Limb (tissue), 2 donors: ENCODE results near the gene ELK4.

Source experiments
- DNase-seq, 2 donors: peaks; one replicate each; pipeline ENCODE4 v3.0.0-alpha.2; 2016; ENCODE audit errors: extremely low spot score in 2 of 2

The ELK4 gene

DNA sequence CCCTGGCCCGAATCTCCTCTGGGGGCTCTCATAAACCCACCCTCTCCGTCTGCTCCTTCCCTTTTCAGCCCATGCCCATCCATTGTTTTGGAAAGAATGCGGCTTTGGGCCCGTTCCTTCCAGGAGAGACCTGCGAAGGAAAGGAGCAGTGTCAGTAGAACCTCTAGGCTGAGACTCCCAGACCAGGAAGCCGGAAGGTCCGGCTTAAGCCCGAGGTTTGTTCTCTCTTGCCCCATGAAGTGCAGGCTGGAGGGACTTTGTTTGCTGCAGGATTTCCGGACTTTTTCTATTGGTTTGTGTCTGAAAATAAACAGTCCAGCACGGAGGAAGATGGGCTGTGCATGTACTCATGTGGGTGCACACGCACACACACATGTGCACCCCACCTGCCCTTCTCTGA, 49.8 kb downstream of the ELK4 start:
- no peak for DNase-seq

DNA sequence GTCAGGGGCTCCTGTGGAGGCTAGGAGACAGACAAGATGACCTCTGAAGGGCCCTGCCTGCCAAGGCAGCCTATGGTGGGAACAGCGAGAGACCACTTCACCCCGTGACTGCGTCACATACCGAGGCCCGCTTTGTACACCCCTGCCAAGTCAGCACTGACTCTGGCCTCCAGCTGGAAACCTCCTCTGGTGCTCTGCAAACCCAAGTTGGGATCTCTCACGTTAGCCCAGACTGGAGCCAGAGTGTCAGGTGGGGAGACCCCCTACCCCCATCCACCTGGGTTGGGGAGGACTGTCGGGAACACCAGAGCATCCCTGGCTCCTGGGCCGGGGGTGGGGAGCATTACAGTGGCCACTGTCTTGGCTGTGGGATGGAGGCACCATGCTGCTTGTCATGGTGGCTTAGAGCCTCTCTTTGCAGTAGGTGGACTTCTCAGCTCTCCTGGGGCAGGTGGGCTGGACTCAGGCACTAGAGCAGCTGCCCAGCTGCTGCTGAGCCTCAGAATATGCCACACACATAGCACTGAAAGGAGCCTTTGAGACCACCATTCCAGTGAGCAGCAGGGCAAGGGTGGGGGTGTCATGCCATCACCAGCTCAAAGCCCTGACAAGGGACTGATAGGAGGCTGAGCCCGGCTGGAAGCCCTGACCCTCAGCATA, 50.4 kb downstream of the ELK4 start:
- DNase-seq, result no peak

DNA sequence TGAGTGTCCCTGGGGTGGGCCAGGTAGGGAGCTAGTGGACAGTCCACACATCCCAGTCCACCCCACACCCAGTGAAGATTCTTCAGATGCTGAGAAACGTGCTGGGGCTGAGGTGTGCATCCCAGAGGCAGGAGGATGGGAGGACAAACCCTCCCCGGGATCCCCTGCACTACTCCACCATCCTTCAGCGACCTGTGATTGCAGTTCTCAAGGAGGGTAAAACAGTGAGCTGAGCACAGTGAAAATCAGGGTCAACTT, 51.0 kb downstream of the ELK4 start:
- DNase-seq, result no peak

GRCh38 chr1:205580140-205580922, 51.5 kb downstream of the ELK4 start:
- no peak for DNase-seq

DNA sequence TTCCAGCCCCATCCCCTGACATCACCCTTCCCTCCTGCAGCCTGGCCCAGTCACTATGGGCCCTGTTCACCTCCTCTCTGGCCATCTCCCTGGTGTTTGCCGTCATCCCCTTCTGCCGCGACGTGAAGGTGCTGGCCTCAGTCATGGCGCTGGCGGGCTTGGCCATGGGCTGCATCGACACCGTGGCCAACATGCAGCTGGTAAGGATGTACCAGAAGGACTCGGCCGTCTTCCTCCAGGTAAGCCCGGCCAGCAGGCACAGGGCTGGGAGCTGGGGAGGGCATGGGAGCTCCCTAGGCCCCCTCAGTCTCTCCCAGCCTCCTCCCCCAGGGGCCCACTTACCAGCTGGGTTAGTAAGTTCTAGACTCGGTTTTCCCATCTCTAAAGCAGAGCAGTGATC, 52.1 kb downstream of the ELK4 start:
- DNase-seq, result no peak

- DNase-seq, result no peak
Observed at GRCh38 chr1:205578780-205579571, 52.8 kb downstream of the ELK4 start.

DNA sequence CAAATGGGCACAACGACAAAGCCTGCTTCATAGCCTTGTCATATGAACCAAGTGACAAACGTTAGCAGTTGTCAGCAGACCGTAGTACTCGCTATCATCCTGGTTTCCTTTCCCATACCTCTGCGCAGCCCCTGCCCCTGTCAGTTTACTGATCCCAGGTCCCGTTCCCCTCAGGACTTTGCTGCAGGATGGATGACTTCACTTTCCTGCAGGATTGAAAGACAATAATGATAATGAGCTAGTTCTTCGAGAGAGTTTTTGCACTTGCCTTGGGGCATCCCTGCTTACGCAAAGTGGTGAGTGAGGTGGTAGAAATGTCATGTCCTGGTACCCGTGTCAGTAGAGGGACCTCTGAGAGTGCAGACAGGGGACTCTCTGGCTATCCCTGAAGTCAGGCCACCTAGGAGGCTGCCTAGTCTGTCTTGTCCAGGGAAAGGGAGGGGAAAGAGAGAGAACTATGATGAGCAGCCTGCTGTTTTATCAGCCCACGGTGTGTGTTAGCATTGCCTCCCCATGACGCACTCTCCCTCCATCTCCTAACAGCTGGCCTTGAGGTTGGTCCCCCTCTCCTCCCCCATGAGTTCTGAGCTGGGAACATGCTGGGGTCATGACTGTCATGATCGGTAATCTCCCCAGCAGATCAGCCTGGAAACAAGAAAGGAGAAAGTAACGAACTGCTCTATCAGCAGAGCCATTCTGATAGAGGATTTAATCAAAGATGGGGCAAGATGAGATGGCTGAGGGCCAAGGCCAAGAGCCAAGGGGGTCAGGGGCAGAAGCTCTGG, 53.7 kb downstream of the ELK4 start:
- no peak for DNase-seq

- no peak for DNase-seq
Observed at GRCh38 chr1:205576805-205577761, 54.7 kb downstream of the ELK4 start.

GRCh38 chr1:205576011-205576410, 55.8 kb downstream of the ELK4 start:
- no peak for DNase-seq

DNA sequence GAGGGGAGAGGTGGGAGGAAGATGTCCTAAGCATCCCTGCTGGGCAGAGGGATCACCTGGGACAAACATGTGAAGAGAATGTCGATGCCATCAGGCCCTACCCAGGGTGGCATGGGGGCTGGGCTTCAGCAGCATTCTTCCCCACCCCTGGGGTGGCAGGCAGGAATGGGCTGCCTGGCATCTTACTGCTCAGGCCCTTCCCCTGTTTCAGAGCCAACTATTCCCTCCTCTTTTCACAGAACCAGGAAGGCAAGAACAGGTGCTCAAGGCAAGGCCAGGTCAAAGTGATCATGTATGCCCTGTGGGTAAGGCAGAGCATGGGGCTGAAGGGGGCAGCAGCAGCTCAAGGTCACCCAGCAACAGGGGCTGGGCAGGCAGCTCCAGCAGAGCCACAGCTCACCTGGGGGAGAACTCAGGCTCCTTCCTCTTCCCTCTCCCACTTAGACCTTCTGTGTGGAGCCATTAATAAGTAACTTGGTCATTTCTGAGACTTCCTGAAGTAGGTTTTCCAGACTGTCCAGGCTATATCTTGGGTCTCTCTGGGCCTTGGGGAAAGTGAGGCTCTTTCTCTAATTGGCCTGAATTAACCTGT, 56.4 kb downstream of the ELK4 start:
- no peak for DNase-seq

GRCh38 chr1:205572421-205572820, 59.4 kb downstream of the ELK4 start:
- no peak for DNase-seq

DNA sequence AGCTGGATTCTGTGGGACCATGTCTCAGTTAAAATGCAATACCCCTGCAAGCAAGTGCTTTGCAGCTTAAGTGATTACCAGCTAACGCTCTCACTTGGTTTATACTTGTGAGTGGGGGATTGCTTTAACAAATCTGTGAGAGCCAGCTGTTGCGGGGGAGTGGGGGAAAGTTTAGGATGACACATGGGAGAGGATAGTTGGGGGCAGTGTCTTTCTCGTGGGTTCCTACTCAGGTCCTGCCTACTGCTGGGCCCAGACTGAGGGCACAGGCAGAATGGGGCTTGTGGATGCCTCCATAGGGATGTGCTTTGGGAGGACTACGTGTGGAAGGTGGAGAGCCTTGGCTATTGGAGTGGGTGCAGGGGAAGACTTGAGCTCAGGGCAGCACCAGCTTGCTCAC, 60.1 kb downstream of the ELK4 start:
- no peak for DNase-seq

- no peak for DNase-seq
Observed at GRCh38 chr1:205570796-205571537, 60.8 kb downstream of the ELK4 start.

GRCh38 chr1:205570173-205570501, 61.7 kb downstream of the ELK4 start:
- no peak for DNase-seq

DNA sequence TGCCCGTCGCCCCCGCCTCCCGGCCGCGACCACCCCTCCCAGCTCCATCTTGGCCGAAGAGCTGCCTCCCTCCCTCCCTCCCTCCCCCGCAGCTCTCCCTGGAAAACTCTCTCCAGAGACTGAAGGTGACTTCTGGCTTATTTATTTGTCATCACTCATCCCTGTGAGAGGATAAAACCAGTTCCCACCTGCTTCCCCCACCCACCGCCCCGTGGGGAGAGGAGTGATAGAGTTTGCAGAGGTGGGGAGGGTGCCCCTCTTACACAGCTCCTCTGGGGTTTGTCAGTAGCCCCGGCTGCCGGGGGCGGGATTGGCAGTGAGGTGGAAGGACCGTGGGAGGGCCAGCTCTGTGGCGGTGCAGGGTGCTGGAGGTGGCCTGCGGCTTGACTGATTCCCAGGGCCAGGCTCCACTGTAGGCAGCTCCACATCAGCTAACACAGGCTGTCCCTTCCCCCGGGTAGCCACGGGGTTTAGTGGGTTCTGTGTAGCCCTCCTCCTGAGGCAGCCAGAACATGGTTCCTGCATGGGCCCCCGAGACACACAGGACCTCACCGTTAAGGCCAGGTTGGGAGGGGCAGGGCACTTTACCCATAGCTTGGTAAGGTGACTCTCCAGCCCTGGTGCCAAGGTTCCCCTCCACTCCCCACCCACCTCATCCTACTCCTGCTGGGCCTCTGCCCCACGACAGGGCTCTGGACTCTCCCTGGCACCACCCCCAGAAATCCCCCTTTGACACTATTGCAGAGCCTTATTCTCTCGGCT, 62.2 kb downstream of the ELK4 start:
- DNase-seq, result no peak

GRCh38 chr1:205568469-205569361, 63.1 kb downstream of the ELK4 start:
- peak in 1 of 2 donors; percentile 52 for DNase-seq

GRCh38 chr1:205568135-205568468, 63.7 kb downstream of the ELK4 start:
- DNase-seq, result no peak

GRCh38 chr1:205567716-205568115, 64.1 kb downstream of the ELK4 start:
- DNase-seq, result no peak
